IMR-90 (cell line): ENCODE results near the gene DENND2D. TPM values are rescaled to one million over a fixed set of nuclear protein-coding genes. Genes with fewer than 3 reads are reported as not detected.

Experiments used
- ATAC-seq: fragments of 200-7000 bp; cut with Tn5 transposase; 2 replicates; pipeline ENCODE4 v1.9.1; 2020; ENCODE audit warnings: low read depth, mild to moderate bottlenecking, moderate library complexity
- BruUV-seq: library from RNA; stranded (reverse); fragments of 400-500 nt; replicated peaks from 2 replicates; lab custom pipeline; 2021; lab: Mats Ljungman, UMichigan
- CTCF ChIA-PET: fragments of 300-600 bp; formaldehyde crosslinking; extraction: SDS; loops from one replicate; lab custom pipeline; 2021; ENCODE audit warnings: antibody characterized with exemption; lab: Yijun Ruan, JAX
- POLR2A ChIA-PET: fragments of 300-600 bp; sonication (Branson Sonifier 250); formaldehyde crosslinking; loops from one replicate; lab custom pipeline; 2022; ENCODE audit warnings: antibody characterized with exemption; ENCODE audit not compliant: unreplicated experiment; lab: Charles Lee
- DNase-seq: peaks from one replicate; pipeline ENCODE4 v3.0.0; 2013
- H2AFZ ChIP-seq: replicated peaks from 2 replicates; pipeline ENCODE3; 2013; ENCODE audit warnings: low read length, mild to moderate bottlenecking; ENCODE audit not compliant: poor library complexity
- H2AK5ac ChIP-seq: 2 replicates; pipeline ENCODE4 v1.6.1; 2013; ENCODE audit warnings: low read depth, low read length, inconsistent platforms
- H2AK9ac ChIP-seq: replicated peaks from 2 replicates; pipeline ENCODE3; 2013; ENCODE audit warnings: mild to moderate bottlenecking, low read depth, low read length, moderate library complexity; ENCODE audit not compliant: poor library complexity
- H2BK120ac ChIP-seq: 2 replicates; pipeline ENCODE4 v1.6.1; 2013; ENCODE audit warnings: low read depth, low read length, inconsistent platforms
- H2BK15ac ChIP-seq: 3 replicates; pipeline ENCODE4 v1.6.1; 2013; ENCODE audit warnings: low read depth, low read length, inconsistent platforms
- H2BK20ac ChIP-seq: 2 replicates; pipeline ENCODE4 v1.6.1; 2013; ENCODE audit warnings: low read depth, mild to moderate bottlenecking, inconsistent platforms, low read length, moderate library complexity
- H2BK5ac ChIP-seq: 2 replicates; pipeline ENCODE4 v1.6.1; 2013; ENCODE audit warnings: mild to moderate bottlenecking, low read depth, low read length, inconsistent platforms; ENCODE audit not compliant: poor library complexity, severe bottlenecking
- H3K14ac ChIP-seq: replicated peaks from 2 replicates; pipeline ENCODE4 v1.6.1; 2013; ENCODE audit warnings: low read depth, low read length, inconsistent platforms
- H3K18ac ChIP-seq: 2 replicates; pipeline ENCODE4 v1.6.1; 2013; ENCODE audit warnings: low read depth, low read length, control low read depth
- H3K23ac ChIP-seq: 2 replicates; pipeline ENCODE4 v1.6.1; 2013; ENCODE audit warnings: low read depth, low read length, inconsistent platforms
- H3K27ac ChIP-seq: 2 replicates; pipeline ENCODE4 v1.5.1; 2013; ENCODE audit warnings: mild to moderate bottlenecking, control low read depth, low read length; ENCODE audit not compliant: insufficient read depth
- H3K27me3 ChIP-seq: 2 replicates; pipeline ENCODE4 v1.6.1; 2013; ENCODE audit warnings: low read length; ENCODE audit not compliant: control insufficient read depth, insufficient read depth
- H3K36me3 ChIP-seq: 2 replicates; pipeline ENCODE4 v1.6.1; 2013; ENCODE audit warnings: low read length, mixed read lengths; ENCODE audit not compliant: control insufficient read depth, insufficient read depth
- H3K4ac ChIP-seq: 2 replicates; pipeline ENCODE4 v1.6.1; 2013; ENCODE audit warnings: low read depth, low read length, inconsistent platforms
- H3K4me1 ChIP-seq: 2 replicates; pipeline ENCODE4 v1.6.1; 2013; ENCODE audit warnings: low read length, mixed read lengths; ENCODE audit not compliant: control insufficient read depth, insufficient read depth
- H3K4me2 ChIP-seq: 2 replicates; pipeline ENCODE4 v1.6.1; 2013; ENCODE audit warnings: low read depth, mild to moderate bottlenecking, control low read depth, low read length, moderate library complexity
- H3K4me3 ChIP-seq: 2 replicates; pipeline ENCODE4 v1.5.1; 2013; ENCODE audit warnings: low read depth, mild to moderate bottlenecking, control low read depth, low read length, moderate library complexity; ENCODE audit not compliant: insufficient read depth
- H3K56ac ChIP-seq: 2 replicates; pipeline ENCODE4 v1.6.1; 2013; ENCODE audit warnings: low read length, inconsistent platforms; ENCODE audit not compliant: insufficient read depth; ENCODE audit errors: extremely low read depth
- H3K79me1 ChIP-seq, 2 experiments: 2 replicates each; pipeline ENCODE4 v1.6.1; 2013; ENCODE audit warnings: low read length in 2 of 2, inconsistent platforms in 1 of 2, low read depth in 1 of 2
- H3K9ac ChIP-seq: 2 replicates; pipeline ENCODE4 v1.6.1; 2013; ENCODE audit warnings: low read depth, low read length, control low read depth
- H3K9me1 ChIP-seq: 2 replicates; pipeline ENCODE4 v1.6.1; 2013; ENCODE audit warnings: low read length, inconsistent platforms; ENCODE audit not compliant: insufficient read depth
- H3K9me3 ChIP-seq: 2 replicates; pipeline ENCODE4 v1.6.1; 2013; ENCODE audit warnings: low read length; ENCODE audit not compliant: control insufficient read depth, insufficient read depth
- H4K20me1 ChIP-seq: 2 replicates; pipeline ENCODE4 v1.6.1; 2013; ENCODE audit warnings: low read length, inconsistent platforms; ENCODE audit not compliant: insufficient read depth
- H4K5ac ChIP-seq: 2 replicates; pipeline ENCODE4 v1.6.1; 2013; ENCODE audit warnings: mild to moderate bottlenecking, low read depth, low read length, control low read depth
- H4K8ac ChIP-seq, 2 experiments: 2 replicates each; pipeline ENCODE4 v1.6.1; 2013; ENCODE audit warnings: low read depth in 2 of 2, low read length in 2 of 2, control low read depth in 1 of 2, inconsistent platforms in 1 of 2
- H4K91ac ChIP-seq: 2 replicates; pipeline ENCODE4 v1.6.1; 2013; ENCODE audit warnings: low read depth, low read length, inconsistent platforms; ENCODE audit not compliant: insufficient read depth
- BHLHE40 ChIP-seq: fragments of 150-350 bp; IDR thresholded peaks from 2 replicates; pipeline ENCODE4 v1.6.1; 2016; ENCODE audit warnings: mild to moderate bottlenecking, low read depth, low read length
- CEBPB ChIP-seq: IDR thresholded peaks from 2 replicates; pipeline ENCODE4 v1.6.1; 2012; ENCODE audit warnings: low read depth, low read length, improper control_type of control experiment
- CHD1 ChIP-seq: IDR thresholded peaks from 2 replicates; pipeline ENCODE4 v1.6.1; 2012; ENCODE audit warnings: low read depth, low read length, improper control_type of control experiment
- ELK1 ChIP-seq: fragments of 150-350 bp; IDR thresholded peaks from 2 replicates; pipeline ENCODE4 v1.6.1; 2016; ENCODE audit warnings: low read depth, mild to moderate bottlenecking, low read length, moderate library complexity, borderline replicate concordance
- MAFK ChIP-seq: IDR thresholded peaks from 2 replicates; pipeline ENCODE4 v1.6.1; 2012; ENCODE audit warnings: low read depth, low read length, improper control_type of control experiment
- MAZ ChIP-seq: IDR thresholded peaks from 2 replicates; pipeline ENCODE4 v1.6.1; 2012; ENCODE audit warnings: low read depth, mild to moderate bottlenecking, low read length, improper control_type of control experiment, moderate library complexity, borderline replicate concordance
- MXI1 ChIP-seq: IDR thresholded peaks from 2 replicates; pipeline ENCODE4 v1.6.1; 2012; ENCODE audit warnings: low read depth, mild to moderate bottlenecking, low read length, moderate library complexity, borderline replicate concordance
- RAD21 ChIP-seq: IDR thresholded peaks from 2 replicates; pipeline ENCODE4 v1.6.1; 2012; ENCODE audit warnings: low read length, improper control_type of control experiment
- RCOR1 ChIP-seq: IDR thresholded peaks from 2 replicates; pipeline ENCODE4 v1.6.1; 2012; ENCODE audit warnings: mild to moderate bottlenecking, low read length, improper control_type of control experiment; ENCODE audit not compliant: insufficient replicate concordance
- SMC3 ChIP-seq: fragments of 150-350 bp; IDR thresholded peaks from 2 replicates; pipeline ENCODE4 v1.6.1; 2016; ENCODE audit warnings: low read depth, mild to moderate bottlenecking, antibody characterized with exemption, low read length, moderate library complexity
- WGBS, 2 experiments: methylation state at CpG; one replicate each; pipeline versions ENCODE4 v1.1.5 to v1.1.7; 2013; ENCODE audit warnings: missing lambda C conversion rate in 2 of 2; ENCODE audit not compliant: insufficient read length in 1 of 2; ENCODE audit errors: extremely low coverage in 2 of 2; 5-methylcytosine and 5-hydroxymethylcytosine counted together
- dilution Hi-C: fragments of 300-500 bp; cut with HindIII; formaldehyde crosslinking; loops from one replicate; pipeline ENCODE4 v1.14.3; 2018; ENCODE audit warnings: low sequenced_read_pairs; ENCODE audit not compliant: unreplicated experiment
- in situ Hi-C: fragments of 300-500 bp; cut with MboI; formaldehyde crosslinking; loops from 3 replicates; pipeline ENCODE4 v1.14.3; 2019; ENCODE audit warnings: low sequenced_read_pairs, inconsistent platforms, mixed read lengths
- intact Hi-C: fragments of 100-400 bp; cut with micrococcal nuclease; formaldehyde crosslinking; loops from 2 replicates; pipeline ENCODE4 v1.10.0; 2022
- polyA plus RNA-seq, 3 experiments: library from polyadenylated mRNA; depleted of rRNA; stranded (reverse); fragments of >200 nt; gene quantifications; 2 replicates each; pipeline ENCODE4 v1.2.3, GENCODE V29; 2012; ENCODE audit warnings: low replicate concordance in 1 of 3
- total RNA-seq: library from RNA; depleted of rRNA; stranded (reverse); fragments of >200 nt; gene quantifications from 2 replicates; pipeline ENCODE4 v1.2.3, GENCODE V29; 2012
- TF ChIP-seq, protein P1 (sequence below): fragments of 150-350 bp; IDR thresholded peaks from 2 replicates; pipeline ENCODE4 v1.6.1; 2017; ENCODE audit warnings: mild to moderate bottlenecking, antibody characterized with exemption, low read length, low read depth

DENND2D gene
- total and polyA plus RNA-seq, 2 of the 4 experiments (the other 2 are of a cell fraction), result 0.86 to 0.90 TPM

GRCh38 chr1:111236806-111237205, 36.4 kb upstream of the DENND2D start:
- Histone ChIP-seq H4K8ac (no peak overlapping the region), H4K91ac (no peak overlapping the region), H3K36me3 (no peaks in the 10 kb centered on the region), H3K27ac (no peak overlapping the region), H4K5ac (no peak overlapping the region), H3K79me1 (no peaks in the 10 kb centered on the region), H3K4me2 (no peak overlapping the region), H3K4ac (no peak overlapping the region), H2AFZ (no peak overlapping the region), H3K9me3 (no peaks in the 10 kb centered on the region), H2BK20ac (no peak overlapping the region), H3K9me1 (no peaks in the 10 kb centered on the region), H2BK5ac (no peak overlapping the region), H4K20me1 (no peaks in the 10 kb centered on the region), H2AK5ac (no peak overlapping the region), H3K56ac (no peak overlapping the region), H2AK9ac (no peak overlapping the region), H3K9ac (no peak overlapping the region), H3K14ac (no peak overlapping the region), H2BK120ac (no peak overlapping the region), H3K27me3 (peaks cover 4% of the 10 kb centered on the region), H3K4me3 (no peak overlapping the region), H3K23ac (no peak overlapping the region), H2BK15ac (no peak overlapping the region), H3K4me1 (peaks cover 2% of the 10 kb centered on the region; the same call in 1 of the 2 replicates), H3K18ac (no peak overlapping the region)
- in situ Hi-C loops, result no loop called here
- dilution Hi-C loops, result no loop called here
- ATAC-seq (no peak), DNase-seq (no peak)
- BruUV-seq, result no TSS peak
- CTCF ChIA-PET, result no interaction called here
- WGBS, 2 experiments, result 59% methylated on average over 2 of the region's 3 CpGs; no CpG with 5 or more reads in 1 of the 2 experiments
- TF ChIP-seq CHD1 (no peak), BHLHE40 (no peak), MXI1 (no peak), MAFK (no peak), CEBPB (no peak), SMC3 (no peak), ELK1 (no peak), RAD21 (no peak), RCOR1 (no peak), MAZ (no peak)
- TF ChIP-seq, protein P1, sequence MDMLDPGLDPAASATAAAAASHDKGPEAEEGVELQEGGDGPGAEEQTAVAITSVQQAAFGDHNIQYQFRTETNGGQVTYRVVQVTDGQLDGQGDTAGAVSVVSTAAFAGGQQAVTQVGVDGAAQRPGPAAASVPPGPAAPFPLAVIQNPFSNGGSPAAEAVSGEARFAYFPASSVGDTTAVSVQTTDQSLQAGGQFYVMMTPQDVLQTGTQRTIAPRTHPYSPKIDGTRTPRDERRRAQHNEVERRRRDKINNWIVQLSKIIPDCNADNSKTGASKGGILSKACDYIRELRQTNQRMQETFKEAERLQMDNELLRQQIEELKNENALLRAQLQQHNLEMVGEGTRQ, result no peak
- POLR2A ChIA-PET, result no interaction called here
- intact Hi-C loops, result no loop called here
